ENCODE results near the gene GAB2.

DNA sequence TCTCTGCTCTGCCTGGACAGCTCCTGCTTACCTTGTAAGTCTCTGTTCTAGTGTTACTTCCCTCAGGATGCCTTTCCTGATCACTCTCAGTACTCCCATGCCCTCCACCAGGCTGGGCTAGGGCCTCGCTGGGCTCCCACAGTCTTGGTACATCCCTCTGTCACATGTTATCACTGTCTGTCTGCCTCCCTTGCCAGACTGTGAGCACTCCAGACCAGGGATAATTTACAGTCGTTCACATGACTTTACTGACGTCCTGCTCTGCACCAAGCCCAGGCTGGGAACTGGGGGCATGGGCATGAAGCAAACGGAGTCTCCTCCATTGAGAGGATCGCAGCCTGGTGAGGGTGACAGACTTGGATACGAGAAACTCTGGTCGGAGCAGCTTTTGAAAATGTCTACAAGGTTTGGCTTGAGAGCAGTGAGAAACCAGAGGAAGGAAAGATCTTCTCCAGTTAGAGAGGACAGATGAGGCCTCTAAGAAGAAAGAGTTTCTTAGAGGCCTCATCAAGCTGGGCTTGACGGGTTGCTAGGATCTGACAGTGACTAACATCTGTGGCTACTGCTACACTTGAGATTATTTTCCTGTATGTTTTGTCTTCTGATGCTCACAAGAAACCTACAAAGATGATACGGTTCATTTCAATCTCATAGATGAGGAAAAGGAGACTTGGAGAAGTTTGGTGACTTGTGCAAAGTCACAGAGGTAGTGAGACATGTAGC, 216.4 kb downstream of the GAB2 start:
- TF ChIP-seq SUZ12 (IDR thresholded peaks at IDR 0.05; ENCODE audit: extremely low read depth, insufficient read depth, insufficient read length) (no peak), YY1 (IDR thresholded peaks at IDR 0.05; ENCODE audit: insufficient read depth, insufficient read length) (no peak), ZNF274 (IDR thresholded peaks at IDR 0.05; ENCODE audit: low read depth, low read length) (no peak)

All from NT2/D1 (cell line).